ENCODE results near the gene C10orf95.
"Not testable (repeated sequence)": the region's sequence is repeated elsewhere in the genome, so short reads cannot be mapped to it uniquely, and the experiment has no call there.

Gene C10orf95

GRCh38 chr10:102463983-102464382, 12.6 kb upstream of the C10orf95 start:
- DNase-seq, result no peak

GRCh38 chr10:102462512-102463054, 11.2 kb upstream of the C10orf95 start:
- DNase-seq, result no peak

GRCh38 chr10:102461187-102462054, 10.1 kb upstream of the C10orf95 start:
- peak; percentile 76 for DNase-seq

GRCh38 chr10:102460836-102461186, 9.5 kb upstream of the C10orf95 start:
- DNase-seq, result no peak

GRCh38 chr10:102458656-102459055, 7.3 kb upstream of the C10orf95 start:
- DNase-seq, result no peak

- no peak for DNase-seq
Measured at GRCh38 chr10:102457591-102458150, 6.3 kb upstream of the C10orf95 start.

- DNase-seq, result no peak
Measured at GRCh38 chr10:102455893-102456471, 4.6 kb upstream of the C10orf95 start.

- not testable (repeated sequence) for DNase-seq
Measured at GRCh38 chr10:102454662-102455487, 3.5 kb upstream of the C10orf95 start.

- no peak for DNase-seq
Measured at GRCh38 chr10:102453502-102453901, 2.2 kb upstream of the C10orf95 start.

- no peak for DNase-seq
Measured at GRCh38 chr10:102452672-102453340, 1.5 kb upstream of the C10orf95 start.

- peak; percentile 66 for DNase-seq
Measured at GRCh38 chr10:102450374-102451104, 804 bp downstream of the C10orf95 start.

- no peak for DNase-seq
Measured at GRCh38 chr10:102450124-102450373, 1.3 kb downstream of the C10orf95 start.

GRCh38 chr10:102449321-102450123, 1.8 kb downstream of the C10orf95 start:
- DNase-seq, result peak; percentile 58

- no peak for DNase-seq
Measured at GRCh38 chr10:102444851-102445250, 6.5 kb downstream of the C10orf95 start.

GRCh38 chr10:102438374-102438773, 13.0 kb downstream of the C10orf95 start:
- no peak for DNase-seq

GRCh38 chr10:102437515-102437914, 13.8 kb downstream of the C10orf95 start:
- no peak for DNase-seq

- DNase-seq, result no peak
Measured at GRCh38 chr10:102436312-102436711, 15.0 kb downstream of the C10orf95 start.

GRCh38 chr10:102435529-102436233, 15.7 kb downstream of the C10orf95 start:
- DNase-seq, result no peak

GRCh38 chr10:102435133-102435497, 16.2 kb downstream of the C10orf95 start:
- DNase-seq, result no peak

GRCh38 chr10:102434394-102435132, 16.8 kb downstream of the C10orf95 start:
- no peak for DNase-seq

Measured in NCI-H1048 (cell line).